K562 (cell line): ENCODE measurements around the gene BNC1. TPM values are rescaled to one million over a fixed set of nuclear protein-coding genes. Genes with fewer than 3 reads are reported as not detected.

Experiments used
- ATAC-seq: fragments of 200-7000 bp; cut with Tn5 transposase; 3 replicates; pipeline ENCODE4 v1.9.1; 2020; ENCODE audit warnings: moderate library complexity
- BruUV-seq: library from RNA; stranded (reverse); fragments of 400-500 nt; replicated peaks from 2 replicates; lab custom pipeline; 2021; lab: Mats Ljungman, UMichigan
- CTCF ChIA-PET: fragments of 300-600 bp; formaldehyde crosslinking; extraction: SDS; loops from one replicate; lab custom pipeline; 2021; ENCODE audit warnings: low intra/inter-chr PET ratio; lab: Yijun Ruan, JAX
- POLR2A ChIA-PET: fragments of 300-600, 350-650 bp; sonication (Branson Sonifier 250); formaldehyde crosslinking; extraction: SDS; loops from one replicate; lab custom pipeline; 2021; ENCODE audit warnings: antibody characterized with exemption, inconsistent platforms; lab: Yijun Ruan, JAX
- DNase-seq, 4 experiments: peaks; one replicate each; pipeline versions ENCODE4 v3.0.0 to v3.0.0-alpha.2; 2011 to 2018; ENCODE audit warnings: low spot score in 3 of 4, mixed read lengths in 3 of 4; ENCODE audit errors: extremely low read depth in 1 of 4
- FAIRE-seq: peaks from 2 replicates; lab custom pipeline; 2011; peaks lifted over from hg19 to GRCh38; lab: Jason Lieb, UNC
- H2AFZ ChIP-seq: 2 replicates; pipeline ENCODE4 v1.6.0; 2011; ENCODE audit warnings: low read depth, low read length, control low read depth, inconsistent platforms
- H3K27ac ChIP-seq: fragments of 200-600 bp; 3 replicates; pipeline ENCODE4 v1.8.0; 2011; ENCODE audit warnings: low read depth, mild to moderate bottlenecking, control low read depth, inconsistent platforms, low read length, moderate library complexity, mixed read lengths; ENCODE audit errors: extremely low read depth
- H3K27me3 ChIP-seq, 2 experiments: fragments of 300-600 bp in 1 of 2; 2 replicates in 1 of 2; 3 replicates in 1 of 2; pipeline versions ENCODE4 v1.6.0 to v1.8.0; 2011; ENCODE audit warnings: inconsistent platforms in 2 of 2, low read length in 2 of 2, mild to moderate bottlenecking in 1 of 2, mixed read lengths in 1 of 2, moderate library complexity in 1 of 2; ENCODE audit not compliant: control insufficient read depth in 2 of 2, insufficient read depth in 2 of 2
- H3K36me3 ChIP-seq: fragments of 300-600 bp; 3 replicates; pipeline ENCODE4 v1.8.0; 2011; ENCODE audit warnings: mild to moderate bottlenecking, low read length, inconsistent platforms; ENCODE audit not compliant: control insufficient read depth, insufficient read depth
- H3K4me1 ChIP-seq, 2 experiments: fragments of 200-600 bp in 1 of 2; replicated peaks in 1 of 2; 2 replicates in 1 of 2; 3 replicates in 1 of 2; pipeline versions ENCODE4 v1.5.1 to v1.8.0; 2011; ENCODE audit warnings: inconsistent platforms in 2 of 2, low read length in 2 of 2, mild to moderate bottlenecking in 1 of 2, mixed read lengths in 1 of 2, moderate library complexity in 1 of 2; ENCODE audit not compliant: control insufficient read depth in 2 of 2, insufficient read depth in 2 of 2
- H3K4me2 ChIP-seq: 2 replicates; pipeline ENCODE4 v1.6.1; 2011; ENCODE audit warnings: low read length, control low read depth, inconsistent platforms, mixed read lengths; ENCODE audit not compliant: insufficient read depth
- H3K4me3 ChIP-seq: fragments of 200-600 bp; sonication (generic), shearing (Covaris generic); 2 replicates; pipeline ENCODE4 v1.5.1; 2016; ENCODE audit warnings: control low read depth, inconsistent platforms
- H3K79me2 ChIP-seq: fragments of 200-600 bp; 3 replicates; pipeline ENCODE4 v1.8.0; 2011; ENCODE audit warnings: low read length, inconsistent platforms; ENCODE audit not compliant: control insufficient read depth, insufficient read depth
- H3K9ac ChIP-seq, 2 experiments: 2 replicates each; pipeline versions ENCODE4 v1.6.0 to v1.6.1; 2011; ENCODE audit warnings: low read depth in 2 of 2, low read length in 2 of 2, control low read depth in 1 of 2, inconsistent platforms in 1 of 2, mild to moderate bottlenecking in 1 of 2, mixed read lengths in 1 of 2; ENCODE audit not compliant: insufficient read depth in 1 of 2
- H3K9me1 ChIP-seq: one replicate; pipeline ENCODE4 v1.6.0; 2011; ENCODE audit warnings: inconsistent platforms, mild to moderate bottlenecking, low read length, moderate library complexity; ENCODE audit not compliant: control insufficient read depth, insufficient read depth
- H3K9me3 ChIP-seq: replicated peaks from 2 replicates; pipeline ENCODE4 v1.5.1; 2011; ENCODE audit warnings: low read depth, low read length, inconsistent platforms; ENCODE audit not compliant: control insufficient read depth, insufficient read depth
- H4K20me1 ChIP-seq: replicated peaks from 2 replicates; pipeline ENCODE4 v1.6.1; 2011; ENCODE audit warnings: low read length, inconsistent platforms, mixed read lengths; ENCODE audit not compliant: control insufficient read depth, insufficient read depth
- HCFC1 ChIP-seq: IDR thresholded peaks from 2 replicates; pipeline ENCODE4 v1.6.1; 2012; ENCODE audit warnings: low read depth, low read length, improper control_type of control experiment
- SIN3A ChIP-seq, 2 experiments: fragments of 150-350 bp in 1 of 2; IDR thresholded peaks; 2 replicates each; pipeline ENCODE4 v1.6.1; 2011 to 2016; ENCODE audit warnings: borderline replicate concordance in 2 of 2, low read depth in 2 of 2, low read length in 2 of 2, mild to moderate bottlenecking in 2 of 2, moderate library complexity in 2 of 2; ENCODE audit not compliant: control insufficient read depth in 1 of 2
- SP1 ChIP-seq: sonication (generic); formaldehyde crosslinking; IDR thresholded peaks from 2 replicates; pipeline ENCODE4 v1.8.1; 2022; ENCODE audit warnings: mild to moderate bottlenecking, missing genetic modification reagents
- WGBS: fragments of 100-300 bp; shearing (Covaris generic); methylation state at CpG from one replicate; pipeline ENCODE4 v1.1.6; 2016; ENCODE audit warnings: low coverage, mixed read lengths; ENCODE audit not compliant: insufficient coverage; ENCODE audit errors: missing lambda C conversion rate; 5-methylcytosine and 5-hydroxymethylcytosine counted together
- in situ Hi-C: fragments of 300-500 bp; cut with MboI; formaldehyde crosslinking; loops from 4 replicates; pipeline ENCODE4 v1.15.0; 2018; ENCODE audit warnings: inconsistent platforms, mixed read lengths
- intact Hi-C: fragments of 100-400 bp; cut with micrococcal nuclease; formaldehyde crosslinking; loops from 2 replicates; pipeline ENCODE4 v1.14.2; 2022
- polyA plus RNA-seq, 8 experiments: library from polyadenylated mRNA; depleted of rRNA in 4 of 8; stranded (reverse) in 5 of 8; unstranded in 3 of 8; fragments of >200 nt; fragmentation: Nextera tagmentation in 2 of 8; fragmentation: Illumina TruSeq in 1 of 8; extraction: Ambion mirVana in 2 of 8; extraction: Trizol in 1 of 8; gene quantifications; 2 replicates each; pipeline versions ENCODE4 v1.2.1 to v1.2.3, GENCODE V29; 2011 to 2014; ENCODE audit warnings: inconsistent platforms in 1 of 8, missing spikeins in 1 of 8
- total RNA-seq, 7 experiments: library from RNA; depleted of rRNA in 6 of 7; stranded (reverse); fragments of >200 nt in 6 of 7; fragmentation: Illumina TruSeq in 2 of 7; extraction: Trizol in 2 of 7; gene quantifications; 2 replicates each; pipeline versions ENCODE4 v1.2.1 to v1.2.3, GENCODE V29; 2011 to 2021; ENCODE audit warnings: low replicate concordance in 1 of 7

Gene BNC1
- total and polyA plus RNA-seq, 9 of the 15 experiments (the other 6 are each of a cell fraction or from before 2014, with no cell fraction given): not detected

DNA sequence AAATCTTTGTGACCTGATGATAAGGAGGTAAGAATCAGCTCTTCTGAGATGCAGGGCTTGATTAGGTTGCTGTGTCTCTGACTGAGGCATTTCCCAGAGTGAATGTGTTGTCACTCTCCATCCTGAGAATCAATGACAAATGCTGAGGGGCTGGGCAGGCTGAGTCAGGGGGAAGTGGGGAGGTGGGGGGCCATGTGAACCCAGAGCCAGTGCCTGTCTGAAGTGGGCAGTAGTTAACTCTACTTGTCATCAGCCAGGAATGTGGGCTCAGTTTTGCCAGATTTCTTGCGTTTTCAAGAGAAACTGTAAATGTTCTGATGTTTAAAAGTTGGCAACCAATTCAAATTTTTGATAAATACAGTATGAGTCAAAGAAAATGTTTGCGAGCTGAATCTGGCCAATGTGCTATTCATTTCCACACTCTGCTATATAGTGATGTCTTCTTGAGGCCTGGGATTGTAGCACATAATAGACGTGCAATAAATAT is 3.1 kb upstream of the BNC1 start:
- H3K9ac ChIP-seq: no peak overlapping the region
- no peak for TF ChIP-seq SP1 (CRISPR knock-in tag)
- TF ChIP-seq HCFC1: no peak
- no peaks in the 10 kb centered on the region for H3K79me2 ChIP-seq
- DNase-seq: no peak
- intact Hi-C loops (no loop called here), in situ Hi-C loops (no loop called here)
- no peak overlapping the region for H3K27ac ChIP-seq
- no peaks in the 10 kb centered on the region for H3K9me3 ChIP-seq
- CTCF ChIA-PET: no interaction called here
- POLR2A ChIA-PET: interaction anchor here (1.0 kb wide), 1 partner anchor 10 kb away, joined by 4 read pairs; no protein-coding TSS in a partner anchor
- H2AFZ ChIP-seq: no peak overlapping the region
- 0% methylated on average over 2 of the region's 3 CpGs for WGBS
- no peak for ATAC-seq
- no peaks in the 10 kb centered on the region for H3K36me3 ChIP-seq
- no peaks in the 10 kb centered on the region for H3K9me1 ChIP-seq
- H3K4me2 ChIP-seq: no peak overlapping the region
- BruUV-seq: no TSS peak
- no peaks in the 10 kb centered on the region for H4K20me1 ChIP-seq
- H3K4me3 ChIP-seq: no peak overlapping the region
- FAIRE-seq: no peak
- H3K27me3 ChIP-seq: peaks cover 0 to 14% of the 10 kb centered on the region in 2 experiments; a peak in 2 of 5 replicates
- H3K4me1 ChIP-seq: peaks cover 0 to 6% of the 10 kb centered on the region in 2 experiments; a peak in 1 of 5 replicates

GRCh38 chr15:83285979-83286553 is 1.6 kb upstream of the BNC1 start:
- BruUV-seq: no TSS peak
- no peak for ATAC-seq
- no peak overlapping the region for H3K9ac ChIP-seq

More at GRCh38 chr15:83285979-83286553, 1.6 kb upstream of the BNC1 start:
- Histone ChIP-seq H3K36me3 (no peaks in the 10 kb centered on the region), H3K4me3 (no peak overlapping the region), H3K4me2 (no peak overlapping the region), H3K9me1 (no peaks in the 10 kb centered on the region), H3K9me3 (no peaks in the 10 kb centered on the region), H2AFZ (no peak overlapping the region), H3K27ac (no peak overlapping the region), H3K4me1 (peaks cover 0 to 6% of the 10 kb centered on the region in 2 experiments; a peak in 1 of 5 replicates), H3K27me3 (peaks cover 5 to 14% of the 10 kb centered on the region in 2 experiments; a peak in 3 of 5 replicates), H3K79me2 (no peaks in the 10 kb centered on the region), H4K20me1 (no peaks in the 10 kb centered on the region)
- no peak for DNase-seq
- intact Hi-C loops: no loop called here
- ChIA-PET CTCF (no interaction called here), POLR2A (no interaction called here)
- TF ChIP-seq SIN3A (IDR thresholded peaks at IDR 0.05; ENCODE audit: borderline replicate concordance in 2 of 2, control insufficient read depth in 1 of 2, low read depth in 2 of 2, low read length in 2 of 2): no peak
- in situ Hi-C loops: no loop called here
- FAIRE-seq: no peak
- WGBS: under 1% methylated on average over 9 of the region's 9 CpGs
